Ovary (tissue), 3 donors: ENCODE data around the gene CRYZL1.

Source experiments
- POLR2A ChIP-seq: fragments of 450-650 bp; IDR thresholded peaks from one replicate; pipeline ENCODE4 v1.6.1; 2017; ENCODE audit warnings: antibody characterized with exemption, mild to moderate bottlenecking, moderate library complexity
- TF ChIP-seq, protein P1 (sequence below), 3 donors: fragments of 450-650 bp in 2 of 3; fragments of 200-600 bp in 1 of 3; IDR thresholded peaks; one replicate each; pipeline versions ENCODE4 v1.5.1 to v1.8.0; 2016 to 2022; ENCODE audit warnings: antibody characterized with exemption in 3 of 3, mild to moderate bottlenecking in 1 of 3
- donor health status: DM: no; HTN: no; CAD: no.

DNA sequence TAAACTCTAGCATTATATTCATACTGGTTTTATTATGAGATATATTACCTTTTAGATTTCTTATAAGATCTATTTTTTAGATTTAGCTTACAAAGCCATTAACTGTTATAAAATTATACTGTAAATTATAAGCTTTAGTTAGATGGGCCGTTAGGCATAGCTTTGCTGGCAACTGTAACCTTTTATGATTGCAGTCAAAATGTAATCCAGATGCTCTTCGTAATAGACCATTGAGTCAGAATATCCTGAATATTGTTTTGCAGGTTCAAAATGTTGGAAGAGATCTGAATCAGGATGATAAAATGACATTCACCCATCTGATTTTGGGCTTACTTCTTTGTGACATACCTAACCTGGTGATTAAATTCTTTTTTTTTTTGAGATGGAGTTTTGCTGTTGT, 21.7 kb upstream of the CRYZL1 start:
- TF ChIP-seq, protein P1, sequence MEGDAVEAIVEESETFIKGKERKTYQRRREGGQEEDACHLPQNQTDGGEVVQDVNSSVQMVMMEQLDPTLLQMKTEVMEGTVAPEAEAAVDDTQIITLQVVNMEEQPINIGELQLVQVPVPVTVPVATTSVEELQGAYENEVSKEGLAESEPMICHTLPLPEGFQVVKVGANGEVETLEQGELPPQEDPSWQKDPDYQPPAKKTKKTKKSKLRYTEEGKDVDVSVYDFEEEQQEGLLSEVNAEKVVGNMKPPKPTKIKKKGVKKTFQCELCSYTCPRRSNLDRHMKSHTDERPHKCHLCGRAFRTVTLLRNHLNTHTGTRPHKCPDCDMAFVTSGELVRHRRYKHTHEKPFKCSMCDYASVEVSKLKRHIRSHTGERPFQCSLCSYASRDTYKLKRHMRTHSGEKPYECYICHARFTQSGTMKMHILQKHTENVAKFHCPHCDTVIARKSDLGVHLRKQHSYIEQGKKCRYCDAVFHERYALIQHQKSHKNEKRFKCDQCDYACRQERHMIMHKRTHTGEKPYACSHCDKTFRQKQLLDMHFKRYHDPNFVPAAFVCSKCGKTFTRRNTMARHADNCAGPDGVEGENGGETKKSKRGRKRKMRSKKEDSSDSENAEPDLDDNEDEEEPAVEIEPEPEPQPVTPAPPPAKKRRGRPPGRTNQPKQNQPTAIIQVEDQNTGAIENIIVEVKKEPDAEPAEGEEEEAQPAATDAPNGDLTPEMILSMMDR (IDR thresholded peaks at IDR 0.05) = no peak
- TF ChIP-seq POLR2A = no peak
